ENCODE results near the gene SNAI3. TPM values are rescaled to one million over a fixed set of nuclear protein-coding genes. Genes with fewer than 3 reads are reported as not detected.

SNAI3 gene
- total and polyA plus RNA-seq, 10 donors: 4.8 to 7.8 (median 6.4) TPM

GRCh38 chr16:88706965-88707826, 20.9 kb upstream of the SNAI3 start:
- TF ChIP-seq CTCF (IDR thresholded peaks at IDR 0.05 in 8 of 11, conservative IDR thresholded peaks at IDR 0.05 in 3 of 11): no peak
- TF ChIP-seq POLR2AphosphoS5 (IDR thresholded peaks at IDR 0.05): no peak
- no peak for TF ChIP-seq POLR2A (IDR thresholded peaks at IDR 0.05)
- Histone ChIP-seq H3K36me3 (peaks cover 0 to 21% (median 0%) of the 10 kb centered on the region in 6 donors), H3K27ac (peak overlapping the region in 7 of 8 donors; percentile 77 to 98 (median 94)), H3K27me3 (replicated peaks in 1 of 7) (no peaks in the 10 kb centered on the region), H3K9me3 (no peaks in the 10 kb centered on the region), H3K4me3 (peak overlapping the region; percentile 85 to 99 (median 89)), H3K4me1 (peaks cover 40 to 69% (median 54%) of the 10 kb centered on the region in 6 donors)
- intact Hi-C loops (cut with DNase I; ENCODE audit: low total_unique reads): loop anchor here (10.0 kb wide), 2 partner anchors 52 to 132 kb away; partner anchors contain the start of genes CYBA and ZC3H18
- 33 to 49% (median 39%) methylated on average over 17 of the region's 17 CpGs for WGBS, 5 donors
- DNase-seq: no peak

- TF ChIP-seq POLR2AphosphoS5 (IDR thresholded peaks at IDR 0.05): peak; percentile 92 to 95 (median 94)
- peak in 3 of 11 experiments; percentile 5 to 13 (median 11) for TF ChIP-seq CTCF (IDR thresholded peaks at IDR 0.05 in 8 of 11, conservative IDR thresholded peaks at IDR 0.05 in 3 of 11)
- TF ChIP-seq POLR2A (IDR thresholded peaks at IDR 0.05): peak in 2 of 3 donors; percentile 81 to 96
- Histone ChIP-seq H3K36me3 (peaks cover 0 to 23% (median 0%) of the 10 kb centered on the region in 6 donors), H3K9me3 (no peaks in the 10 kb centered on the region), H3K27ac (peak within 1 kb of the TSS; percentile 77 to 98 (median 94)), H3K4me3 (peak within 1 kb of the TSS; percentile 85 to 99 (median 89)), H3K4me1 (peaks cover 48 to 77% (median 62%) of the 10 kb centered on the region in 6 donors), H3K27me3 (replicated peaks in 1 of 7) (no peaks in the 10 kb centered on the region)
- DNase-seq: peak; percentile 98
- intact Hi-C loops (cut with DNase I; ENCODE audit: low total_unique reads): loop anchor here (10.0 kb wide), 2 partner anchors 52 to 132 kb away; partner anchors contain the start of genes CYBA and ZC3H18
- 0% methylated on average over 17 to 86 of the region's 86 CpGs for WGBS, 5 donors
Measured at GRCh38 chr16:88706229-88706964, 20.1 kb upstream of the SNAI3 start, which contains the start of the genes CTU2 and RNF166. CTU2 (plus strand) TSS chr16:88706503; CDS start chr16:88706531, 28 bp downstream. RNF166 (minus strand) TSS chr16:88706408; CDS start chr16:88706325, 83 bp downstream.

GRCh38 chr16:88705801-88706228, 19.5 kb upstream of the SNAI3 start:
- no peaks in the 10 kb centered on the region for H3K9me3 ChIP-seq
- 0 to 1% (median 1%) methylated on average over 26 to 57 of the region's 57 CpGs for WGBS, 5 donors
- H3K27me3 ChIP-seq (replicated peaks in 1 of 7): no peaks in the 10 kb centered on the region
- H3K4me1 ChIP-seq: peaks cover 53 to 78% (median 68%) of the 10 kb centered on the region in 6 donors
- peaks cover 0 to 23% (median 0%) of the 10 kb centered on the region in 6 donors for H3K36me3 ChIP-seq
- H3K4me3 ChIP-seq: peak overlapping the region; percentile 85 to 99 (median 89)
- DNase-seq: peak; percentile 89
- no peak for TF ChIP-seq POLR2AphosphoS5 (IDR thresholded peaks at IDR 0.05)
- no peak for TF ChIP-seq POLR2A (IDR thresholded peaks at IDR 0.05)
- TF ChIP-seq CTCF (IDR thresholded peaks at IDR 0.05 in 8 of 11, conservative IDR thresholded peaks at IDR 0.05 in 3 of 11): no peak
- H3K27ac ChIP-seq: peak overlapping the region; percentile 77 to 98 (median 94)
- intact Hi-C loops (cut with DNase I; ENCODE audit: low total_unique reads): loop anchor here (10.0 kb wide), 2 partner anchors 51 to 131 kb away; partner anchors contain the start of genes CYBA and ZC3H18

Measured in spleen (tissue), 11 donors.